ENCODE data around the gene AANAT. TPM values are rescaled to one million over a fixed set of nuclear protein-coding genes. Genes with fewer than 3 reads are reported as not detected.

The AANAT gene
- total RNA-seq, 1 experiment from 2014 or later = not detected

DNA sequence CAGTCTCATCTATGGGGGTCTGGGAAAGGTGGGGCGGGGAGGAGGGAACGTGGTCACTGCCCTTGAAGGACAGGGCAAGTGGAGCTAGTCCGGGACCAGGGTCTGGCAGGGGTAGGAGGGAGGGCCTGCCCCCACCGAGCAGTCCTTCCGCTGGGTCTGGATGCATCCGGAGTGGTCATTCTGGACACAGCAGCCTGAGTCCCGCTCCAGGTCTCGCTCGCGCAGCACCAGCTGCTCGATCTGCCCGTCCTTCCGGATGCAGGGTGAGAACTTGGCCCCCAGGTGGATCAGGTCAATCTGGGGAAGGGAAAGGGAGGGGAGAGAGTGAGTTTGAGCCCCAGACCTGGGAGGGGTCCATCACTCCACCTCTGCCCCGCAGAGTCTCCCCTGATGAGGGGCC lies 6.8 kb downstream of the AANAT start:
- intact Hi-C loops (cut with micrococcal nuclease; ENCODE audit: unreplicated experiment) = no loop called here
- no peak for DNase-seq
- Mint-ChIP-seq H3K9me3 (ENCODE audit: low read depth, unreplicated experiment) (no peaks in the 10 kb centered on the region), H3K4me1 (ENCODE audit: low read depth, unreplicated experiment) (no peaks in the 10 kb centered on the region), H3K4me3 (ENCODE audit: low read depth, unreplicated experiment) (no peak overlapping the region), H3K27ac (ENCODE audit: unreplicated experiment) (no peak overlapping the region), H3K36me3 (ENCODE audit: insufficient read depth, unreplicated experiment) (peaks cover 25% of the 10 kb centered on the region), H3K27me3 (ENCODE audit: unreplicated experiment) (no peaks in the 10 kb centered on the region)
- no TSS peak for BruUV-seq (replicated peaks)
- no peak for TF ChIP-seq CTCF (IDR thresholded peaks at IDR 0.05; ENCODE audit: unreplicated experiment)
- CTCF ChIA-PET = no interaction called here

GRCh38 chr17:76474894-76475293 lies 7.5 kb downstream of the AANAT start:
- Mint-ChIP-seq H3K27ac (ENCODE audit: unreplicated experiment) (no peak overlapping the region), H3K4me1 (ENCODE audit: low read depth, unreplicated experiment) (no peaks in the 10 kb centered on the region), H3K9me3 (ENCODE audit: low read depth, unreplicated experiment) (no peaks in the 10 kb centered on the region), H3K27me3 (ENCODE audit: unreplicated experiment) (no peaks in the 10 kb centered on the region), H3K36me3 (ENCODE audit: insufficient read depth, unreplicated experiment) (peaks cover 30% of the 10 kb centered on the region), H3K4me3 (ENCODE audit: low read depth, unreplicated experiment) (no peak overlapping the region)
- no peak for DNase-seq
- intact Hi-C loops (cut with micrococcal nuclease; ENCODE audit: unreplicated experiment) = no loop called here
- no peak for TF ChIP-seq CTCF (IDR thresholded peaks at IDR 0.05; ENCODE audit: unreplicated experiment)
- no TSS peak for BruUV-seq (replicated peaks)
- CTCF ChIA-PET = interaction anchor here (0.7 kb wide), 1 partner anchor 16 kb away, joined by 3 read pairs; no protein-coding TSS in a partner anchor

DNA sequence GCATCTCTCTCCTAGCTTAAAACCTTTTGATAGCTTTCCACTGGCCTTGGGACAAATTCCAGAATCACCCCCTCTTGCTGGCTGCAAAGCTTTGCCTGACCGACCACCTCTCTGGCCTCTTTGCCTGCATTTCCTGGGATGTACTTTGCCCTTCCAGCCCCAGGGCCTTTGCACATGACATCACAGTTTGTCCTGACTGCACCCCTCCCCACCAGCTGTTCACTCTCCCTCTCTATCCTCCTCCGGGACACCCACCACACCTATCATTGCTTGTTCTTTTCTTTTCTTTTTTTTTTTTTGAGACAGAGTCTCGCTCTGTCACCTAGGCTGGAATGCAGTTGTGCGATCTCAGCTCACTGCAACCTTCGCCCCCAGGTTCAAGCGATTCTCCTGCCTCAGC lies 7.9 kb downstream of the AANAT start:
- DNase-seq = no peak
- Mint-ChIP-seq H3K4me3 (ENCODE audit: low read depth, unreplicated experiment) (no peak overlapping the region), H3K4me1 (ENCODE audit: low read depth, unreplicated experiment) (no peaks in the 10 kb centered on the region), H3K27me3 (ENCODE audit: unreplicated experiment) (no peaks in the 10 kb centered on the region), H3K27ac (ENCODE audit: unreplicated experiment) (no peak overlapping the region), H3K9me3 (ENCODE audit: low read depth, unreplicated experiment) (no peaks in the 10 kb centered on the region), H3K36me3 (ENCODE audit: insufficient read depth, unreplicated experiment) (peaks cover 30% of the 10 kb centered on the region)
- CTCF ChIA-PET = interaction anchor here (0.7 kb wide), 2 partner anchors 16 to 50 kb away, joined by 3 read pairs; no protein-coding TSS in a partner anchor
- intact Hi-C loops (cut with micrococcal nuclease; ENCODE audit: unreplicated experiment) = no loop called here
- TF ChIP-seq CTCF (IDR thresholded peaks at IDR 0.05; ENCODE audit: unreplicated experiment) = no peak
- no TSS peak for BruUV-seq (replicated peaks)

GRCh38 chr17:76476736-76477135 lies 9.3 kb downstream of the AANAT start:
- CTCF ChIA-PET = no interaction called here
- TF ChIP-seq CTCF (IDR thresholded peaks at IDR 0.05; ENCODE audit: unreplicated experiment) = no peak
- Mint-ChIP-seq H3K27me3 (ENCODE audit: unreplicated experiment) (no peaks in the 10 kb centered on the region), H3K36me3 (ENCODE audit: insufficient read depth, unreplicated experiment) (peaks cover 20% of the 10 kb centered on the region), H3K9me3 (ENCODE audit: low read depth, unreplicated experiment) (no peaks in the 10 kb centered on the region), H3K27ac (ENCODE audit: unreplicated experiment) (no peak overlapping the region), H3K4me3 (ENCODE audit: low read depth, unreplicated experiment) (no peak overlapping the region), H3K4me1 (ENCODE audit: low read depth, unreplicated experiment) (no peaks in the 10 kb centered on the region)
- BruUV-seq (replicated peaks) = no TSS peak
- intact Hi-C loops (cut with micrococcal nuclease; ENCODE audit: unreplicated experiment) = no loop called here
- DNase-seq = no peak
